ENCODE results near the gene YJEFN3. TPM values are rescaled to one million over a fixed set of nuclear protein-coding genes. Genes with fewer than 3 reads are reported as not detected.

YJEFN3 gene
- total RNA-seq, 4 donors from 2014 or later, result 0.18 to 0.31 TPM; not detected in 2

- Histone ChIP-seq H3K36me3 (peaks cover 0 to 17% of the 10 kb centered on the region in 2 donors), H3K27me3 (no peaks in the 10 kb centered on the region), H3K27ac (no peak overlapping the region), H3K4me1 (peaks cover 0 to 7% of the 10 kb centered on the region in 2 donors), H3K9me3 (no peaks in the 10 kb centered on the region), H3K4me3 (no peak overlapping the region)
- intact Hi-C loops (cut with DNase I; ENCODE audit: low total_unique reads), result no loop called here
- in situ Hi-C loops (cut with MboI; ENCODE audit: low sequenced_read_pairs in 4 of 4), result loop anchor here (5.0 to 25.0 kb wide), 5 partner anchors 112 to 432 kb away; partner anchors contain the start of gene GMIP (in 2 of the 4)
- DNase-seq (no peak), ATAC-seq (no peak)
- TF ChIP-seq POLR2A (IDR thresholded peaks at IDR 0.05) (no peak), CTCF (IDR thresholded peaks at IDR 0.05 in 4 of 5, conservative IDR thresholded peaks at IDR 0.05 in 1 of 5) (no peak)
Measured at GRCh38 chr19:19530423-19530804, 1.7 kb downstream of the YJEFN3 start.

DNA sequence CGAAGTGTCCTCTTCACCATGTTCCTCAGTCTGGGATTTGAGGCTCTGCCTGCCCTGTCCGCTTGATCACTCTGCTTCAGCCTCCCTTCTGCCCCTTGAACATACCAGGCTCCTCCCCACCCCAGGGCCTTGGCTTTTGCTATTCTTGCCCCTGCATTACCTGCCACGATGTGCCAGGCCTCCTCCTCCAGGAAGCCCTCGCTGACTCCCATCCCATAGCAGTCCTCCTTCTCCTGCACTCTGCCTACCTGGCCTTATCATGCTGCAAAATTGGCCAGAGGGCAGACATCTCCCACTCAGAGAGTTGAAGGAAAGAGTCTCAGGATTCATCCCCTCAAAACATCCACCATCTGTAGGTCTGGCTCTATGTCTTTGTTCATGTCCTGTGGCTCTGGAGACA, 2.2 kb downstream of the YJEFN3 start:
- intact Hi-C loops (cut with DNase I; ENCODE audit: low total_unique reads), result no loop called here
- TF ChIP-seq POLR2A (IDR thresholded peaks at IDR 0.05) (no peak), CTCF (IDR thresholded peaks at IDR 0.05 in 4 of 5, conservative IDR thresholded peaks at IDR 0.05 in 1 of 5) (no peak)
- Histone ChIP-seq H3K27ac (no peak overlapping the region), H3K9me3 (no peaks in the 10 kb centered on the region), H3K27me3 (no peaks in the 10 kb centered on the region), H3K36me3 (peaks cover 0 to 17% of the 10 kb centered on the region in 2 donors), H3K4me1 (peaks cover 0 to 7% of the 10 kb centered on the region in 2 donors), H3K4me3 (no peak overlapping the region)
- in situ Hi-C loops (cut with MboI; ENCODE audit: low sequenced_read_pairs in 4 of 4), result loop anchor here (5.0 to 25.0 kb wide), 5 partner anchors 111 to 431 kb away; partner anchors contain the start of gene GMIP (in 2 of the 4)
- ATAC-seq (no peak), DNase-seq (no peak)

GRCh38 chr19:19531951-19532805, 3.5 kb downstream of the YJEFN3 start:
- DNase-seq, result peak; percentile 46 to 57
- Histone ChIP-seq H3K27ac (no peak overlapping the region), H3K4me3 (no peak overlapping the region), H3K36me3 (peaks cover 0 to 12% of the 10 kb centered on the region in 2 donors), H3K27me3 (peaks cover 0 to 3% (median 2%) of the 10 kb centered on the region in 3 donors), H3K4me1 (peaks cover 0 to 7% of the 10 kb centered on the region in 2 donors), H3K9me3 (no peaks in the 10 kb centered on the region)
- TF ChIP-seq CTCF (IDR thresholded peaks at IDR 0.05 in 4 of 5, conservative IDR thresholded peaks at IDR 0.05 in 1 of 5) (peak; percentile 86 to 98 (median 91)), POLR2A (IDR thresholded peaks at IDR 0.05) (no peak)
- ATAC-seq, result peak; percentile 52 to 82
- in situ Hi-C loops (cut with MboI; ENCODE audit: low sequenced_read_pairs in 4 of 4) (loop anchor here (5.0 to 25.0 kb wide), 5 partner anchors 110 to 430 kb away; partner anchors contain the start of gene GMIP (in 2 of the 4)), intact Hi-C loops (cut with DNase I; ENCODE audit: low total_unique reads) (loop anchor here (1.0 to 2.0 kb wide), 3 partner anchors 112 to 745 kb away; no protein-coding TSS in a partner anchor)

- TF ChIP-seq POLR2A (IDR thresholded peaks at IDR 0.05), result no peak
- no peak for TF ChIP-seq CTCF (IDR thresholded peaks at IDR 0.05 in 4 of 5, conservative IDR thresholded peaks at IDR 0.05 in 1 of 5)
- in situ Hi-C loops (cut with MboI; ENCODE audit: low sequenced_read_pairs in 4 of 4), result loop anchor here (5.0 to 25.0 kb wide), 5 partner anchors 109 to 429 kb away; partner anchors contain the start of gene GMIP (in 2 of the 4)
- ATAC-seq (no peak), DNase-seq (no peak)
- H3K4me1 ChIP-seq, result peaks cover 0 to 10% of the 10 kb centered on the region in 2 donors
- no peaks in the 10 kb centered on the region for H3K9me3 ChIP-seq
- intact Hi-C loops (cut with DNase I; ENCODE audit: low total_unique reads), result loop anchor here (1.0 to 2.0 kb wide), 3 partner anchors 111 to 744 kb away; no protein-coding TSS in a partner anchor
- no peak overlapping the region for H3K27ac ChIP-seq
- H3K36me3 ChIP-seq, result peaks cover 0 to 3% of the 10 kb centered on the region in 2 donors
- peaks cover 8 to 11% (median 10%) of the 10 kb centered on the region in 3 donors for H3K27me3 ChIP-seq
- H3K4me3 ChIP-seq, result no peak overlapping the region
Measured at GRCh38 chr19:19532806-19533701, 4.3 kb downstream of the YJEFN3 start.
